SJCRH30 (cell line): ENCODE data around the gene UVRAG. TPM values are rescaled to one million over a fixed set of nuclear protein-coding genes. Genes with fewer than 3 reads are reported as not detected.

ENCODE experiments used
- DNase-seq, 2 experiments: peaks; one replicate each; pipeline ENCODE4 v3.0.0-alpha.2; 2015 to 2020
- H3K27ac ChIP-seq: fragments of 250-450 bp; sonication (Bioruptor Pico); 2 replicates; pipeline ENCODE4 v1.5.1; 2020; ENCODE audit warnings: mild to moderate bottlenecking, moderate library complexity
- H3K27me3 ChIP-seq: fragments of 250-450 bp; sonication (Bioruptor Pico); 2 replicates; pipeline ENCODE4 v1.5.1; 2020; ENCODE audit warnings: mild to moderate bottlenecking, moderate library complexity
- H3K36me3 ChIP-seq: fragments of 250-450 bp; sonication (Bioruptor Pico); 2 replicates; pipeline ENCODE4 v1.5.1; 2020; ENCODE audit warnings: mild to moderate bottlenecking, moderate library complexity
- H3K4me1 ChIP-seq: fragments of 250-450 bp; sonication (Bioruptor Pico); 2 replicates; pipeline ENCODE4 v1.5.1; 2020; ENCODE audit warnings: mild to moderate bottlenecking, moderate library complexity
- H3K4me3 ChIP-seq: fragments of 250-450 bp; sonication (Bioruptor Pico); 2 replicates; pipeline ENCODE4 v1.5.1; 2020; ENCODE audit warnings: mild to moderate bottlenecking, moderate library complexity
- H3K9me3 ChIP-seq: fragments of 250-450 bp; sonication (Bioruptor Pico); replicated peaks from 2 replicates; pipeline ENCODE4 v1.5.1; 2020; ENCODE audit warnings: mild to moderate bottlenecking, moderate library complexity
- total RNA-seq: library from RNA; depleted of rRNA; stranded (reverse); fragments of >200 nt; shearing (Covaris generic); gene quantifications from 2 replicates; pipeline ENCODE4 v1.2.3, GENCODE V29; 2014; rRNA removed

The UVRAG gene
- total RNA-seq, 1 experiment from 2014 or later = 15.0 TPM

DNA sequence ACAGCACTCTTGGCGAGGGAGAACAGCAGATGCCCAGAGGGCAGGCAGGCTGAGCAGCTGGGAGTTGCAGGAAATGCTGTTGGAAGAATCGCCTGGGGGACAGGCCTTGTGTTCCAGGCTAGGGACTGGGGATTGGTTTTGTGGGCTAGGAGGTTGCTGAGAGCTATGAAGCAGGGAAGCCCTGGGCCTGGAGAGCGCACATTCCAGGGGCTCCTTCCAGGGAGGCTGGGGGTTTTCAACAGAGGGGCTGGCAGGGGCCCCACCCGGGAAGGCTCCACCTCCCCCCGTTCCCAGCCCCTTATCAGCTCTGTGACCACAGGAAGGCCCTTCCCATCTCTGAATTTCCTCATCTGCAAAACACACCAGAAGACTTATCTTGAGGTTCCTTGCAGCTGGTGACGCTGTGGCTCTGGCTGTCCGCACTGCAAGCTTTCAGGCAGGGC is 369.6 kb downstream of the UVRAG start:
- H3K4me1 ChIP-seq = peaks cover 22% of the 10 kb centered on the region
- peak; percentile 82 to 88 for DNase-seq
- no peaks in the 10 kb centered on the region for H3K9me3 ChIP-seq
- no peak overlapping the region for H3K4me3 ChIP-seq
- no peaks in the 10 kb centered on the region for H3K36me3 ChIP-seq
- H3K27me3 ChIP-seq = no peaks in the 10 kb centered on the region
- H3K27ac ChIP-seq = peak overlapping the region; percentile 14

- Histone ChIP-seq H3K36me3 (no peaks in the 10 kb centered on the region), H3K9me3 (no peaks in the 10 kb centered on the region), H3K27ac (no peak overlapping the region), H3K4me3 (no peak overlapping the region), H3K4me1 (peaks cover 22% of the 10 kb centered on the region), H3K27me3 (no peaks in the 10 kb centered on the region)
- no peak for DNase-seq
Observed at GRCh38 chr11:76185511-76185910, 370.5 kb downstream of the UVRAG start.

DNA sequence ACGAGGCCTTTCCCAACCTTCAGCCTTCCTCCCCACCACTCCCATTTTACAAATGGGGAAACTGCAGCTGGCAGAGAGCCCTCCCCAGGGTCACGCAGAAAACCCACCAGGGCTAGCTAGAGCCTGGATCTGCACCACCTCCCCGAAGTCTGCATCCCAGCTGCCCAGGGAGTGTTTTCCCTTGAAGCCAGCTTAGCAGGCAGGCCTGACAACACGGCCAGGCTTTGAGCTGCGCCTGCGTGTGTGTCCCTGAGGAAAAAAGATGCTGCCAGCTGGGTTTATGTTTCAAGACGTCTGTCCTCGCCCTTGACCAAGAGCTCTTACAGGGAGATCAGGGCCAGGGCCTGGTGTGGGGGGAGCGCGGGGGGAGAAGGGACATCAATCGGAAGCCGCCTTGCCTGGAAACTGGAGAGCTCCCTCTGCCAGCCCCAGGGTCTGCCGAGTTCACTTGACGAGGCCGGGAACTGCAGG is 371.0 kb downstream of the UVRAG start:
- no peaks in the 10 kb centered on the region for H3K27me3 ChIP-seq
- no peaks in the 10 kb centered on the region for H3K36me3 ChIP-seq
- H3K4me3 ChIP-seq = no peak overlapping the region
- DNase-seq = peak; percentile 65 to 73
- no peak overlapping the region for H3K27ac ChIP-seq
- H3K4me1 ChIP-seq = peaks cover 22% of the 10 kb centered on the region
- H3K9me3 ChIP-seq = no peaks in the 10 kb centered on the region

GRCh38 chr11:76186776-76187279 is 371.8 kb downstream of the UVRAG start:
- H3K4me1 ChIP-seq = peaks cover 22% of the 10 kb centered on the region
- no peak overlapping the region for H3K4me3 ChIP-seq
- H3K36me3 ChIP-seq = no peaks in the 10 kb centered on the region
- H3K27ac ChIP-seq = no peak overlapping the region
- no peaks in the 10 kb centered on the region for H3K9me3 ChIP-seq
- H3K27me3 ChIP-seq = no peaks in the 10 kb centered on the region
- DNase-seq = no peak

GRCh38 chr11:76188873-76189272 is 373.9 kb downstream of the UVRAG start:
- Histone ChIP-seq H3K36me3 (no peaks in the 10 kb centered on the region), H3K4me1 (peaks cover 22% of the 10 kb centered on the region), H3K27me3 (no peaks in the 10 kb centered on the region), H3K9me3 (no peaks in the 10 kb centered on the region), H3K4me3 (no peak overlapping the region), H3K27ac (no peak overlapping the region)
- DNase-seq = no peak

DNA sequence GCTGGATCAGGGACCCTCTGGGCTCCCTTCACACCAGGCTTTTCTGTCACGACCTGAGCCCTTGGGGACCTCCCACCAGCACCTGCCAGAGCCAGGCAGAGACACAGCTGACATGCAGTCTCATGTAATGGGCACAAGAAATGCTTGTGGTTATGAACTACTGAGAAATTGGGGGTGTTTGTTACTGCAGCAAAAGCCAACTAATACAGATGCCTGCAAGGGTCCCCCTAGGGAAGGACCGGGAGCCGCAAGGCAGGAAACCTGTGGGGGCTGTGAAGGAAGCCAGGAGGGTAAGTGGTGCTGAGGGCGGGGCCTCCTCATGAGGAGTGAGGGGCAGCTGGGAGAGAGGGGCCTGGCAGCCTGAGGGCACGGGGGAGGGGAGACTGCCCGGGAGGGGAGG is 374.7 kb downstream of the UVRAG start:
- no peak overlapping the region for H3K4me3 ChIP-seq
- DNase-seq = no peak
- H3K4me1 ChIP-seq = peaks cover 17% of the 10 kb centered on the region
- no peaks in the 10 kb centered on the region for H3K27me3 ChIP-seq
- no peaks in the 10 kb centered on the region for H3K9me3 ChIP-seq
- H3K36me3 ChIP-seq = no peaks in the 10 kb centered on the region
- H3K27ac ChIP-seq = no peak overlapping the region

GRCh38 chr11:76190376-76190775 is 375.4 kb downstream of the UVRAG start:
- Histone ChIP-seq H3K27ac (no peak overlapping the region), H3K27me3 (no peaks in the 10 kb centered on the region), H3K4me1 (peaks cover 12% of the 10 kb centered on the region; the same call in 1 of the 2 replicates), H3K4me3 (no peak overlapping the region), H3K9me3 (no peaks in the 10 kb centered on the region), H3K36me3 (no peaks in the 10 kb centered on the region)
- DNase-seq = no peak

Other genes with a start within 250 kb of the UVRAG start
- 0.53 and 0.79 TPM in 2 replicates for gene MAP6, start 146.2 kb upstream of the UVRAG start, total RNA-seq
- gene MOGAT2, start 97.4 kb upstream of the UVRAG start, total RNA-seq = 0.18 TPM in 1 of 2 replicates, not detected in the other
- 0.67 and 1.3 TPM in 2 replicates for gene DGAT2, start 46.4 kb upstream of the UVRAG start, total RNA-seq